SK-N-SH treated with all-trans-retinoic acid at 6 μM for 48 hours (cell line): ENCODE measurements around the gene TUG1.

Source experiments
- ARNTL ChIP-seq: fragments of 450-650 bp; formaldehyde crosslinking; IDR thresholded peaks from 2 replicates; pipeline ENCODE4 v1.5.0; 2020; ENCODE audit warnings: low read depth, mild to moderate bottlenecking, moderate library complexity, borderline replicate concordance
- GLIS3 ChIP-seq: fragments of 250-450 bp; sonication (Bioruptor Pico); IDR thresholded peaks from 2 replicates; pipeline ENCODE4 v1.5.0; 2020; ENCODE audit warnings: mild to moderate bottlenecking, moderate library complexity
- OSR1 ChIP-seq: fragments of 250-450 bp; sonication (Bioruptor Pico); IDR thresholded peaks from 2 replicates; pipeline ENCODE4 v1.8.0; 2022; ENCODE audit warnings: moderate library complexity, mild to moderate bottlenecking, inconsistent platforms
- PATZ1 ChIP-seq: fragments of 250-450 bp; sonication (Bioruptor Pico); IDR thresholded peaks from 2 replicates; pipeline ENCODE4 v1.8.0; 2020; ENCODE audit warnings: mild to moderate bottlenecking, moderate library complexity, borderline replicate concordance
- RARB ChIP-seq: fragments of 250-450 bp; sonication (Bioruptor Pico); IDR thresholded peaks from 2 replicates; pipeline ENCODE4 v1.8.0; 2021; ENCODE audit warnings: mild to moderate bottlenecking, moderate library complexity
- TCF4 ChIP-seq: fragments of 250-450 bp; sonication (Bioruptor Pico); IDR thresholded peaks from 2 replicates; pipeline ENCODE4 v1.8.0; 2021; ENCODE audit warnings: mild to moderate bottlenecking, moderate library complexity, borderline replicate concordance
- ZC3H10 ChIP-seq: fragments of 250-450 bp; sonication (Bioruptor Pico); IDR thresholded peaks from 2 replicates; pipeline ENCODE4 v1.5.1; 2021; ENCODE audit warnings: mild to moderate bottlenecking, moderate library complexity

DNA sequence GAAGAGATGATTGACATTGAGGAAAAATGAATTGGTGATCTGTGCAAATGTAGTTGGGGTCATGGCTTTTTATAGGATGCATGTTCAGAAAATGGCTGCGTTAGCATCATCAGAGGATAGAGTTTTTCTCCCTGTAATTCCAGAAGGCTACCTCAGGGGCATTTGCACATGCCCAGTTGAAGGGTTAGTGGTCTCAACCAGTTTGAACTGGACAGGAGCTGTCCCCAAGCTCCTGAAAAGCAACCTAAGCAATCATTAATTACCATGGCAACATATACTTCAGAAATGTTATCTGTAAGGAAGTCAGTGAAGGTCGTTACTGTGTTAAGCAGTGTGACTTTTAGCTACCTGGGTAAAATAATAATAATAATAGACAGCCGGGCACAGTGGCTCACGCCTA is 29.3 kb downstream of the TUG1 start:
- TF ChIP-seq GLIS3 (CRISPR knock-in tag) (no peak), TCF4 (no peak), PATZ1 (CRISPR knock-in tag) (no peak), OSR1 (CRISPR knock-in tag) (no peak), RARB (CRISPR knock-in tag) (no peak), ARNTL (CRISPR knock-in tag) (no peak), ZC3H10 (CRISPR knock-in tag) (no peak)
